Measurements from ENCODE around the gene ZNF544.
"Not testable (repeated sequence)": the region's sequence is repeated elsewhere in the genome, so short reads cannot be mapped to it uniquely, and the experiment has no call there.

The ZNF544 gene

DNA sequence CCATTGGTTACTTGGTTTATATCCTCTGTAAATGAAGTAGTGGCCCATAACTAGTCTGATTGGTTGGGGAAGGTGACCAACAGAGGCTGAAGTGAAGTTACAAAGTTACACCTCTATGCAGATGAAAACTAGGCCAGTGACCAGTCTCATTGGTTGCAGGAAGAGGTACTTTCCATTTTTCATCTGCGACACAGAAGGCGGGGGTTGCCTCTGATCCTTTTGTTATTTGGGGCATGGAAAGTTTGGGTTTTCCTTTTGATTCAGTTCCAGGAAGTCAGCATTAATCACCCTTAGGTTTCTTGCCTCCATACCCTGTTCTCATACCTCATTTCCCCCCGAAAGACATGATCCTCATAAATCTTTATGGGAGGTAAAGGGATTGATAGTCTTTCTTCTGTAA is 20.2 kb downstream of the ZNF544 start:
- Histone ChIP-seq H3F3A (ENCODE audit: insufficient read depth) (no peaks in the 10 kb centered on the region), H3K27ac (ENCODE audit: low read depth, low read length) (no peak overlapping the region), H3K4me3 (ENCODE audit: insufficient read depth, low read length, poor library complexity, severe bottlenecking) (no peak overlapping the region), H2AFZ (ENCODE audit: low read depth, low read length, severe bottlenecking) (no peak overlapping the region), H3K36me3 (ENCODE audit: low read length) (peaks cover 89% of the 10 kb centered on the region), H3K79me2 (ENCODE audit: insufficient read depth, low read length) (0 out of 2 replicates have a peak, but pooled peaks cover 3% of the 10 kb centered on the region), H3K4me2 (ENCODE audit: low read depth, low read length, poor library complexity, severe bottlenecking) (no peak overlapping the region), H4K20me1 (ENCODE audit: low read depth, low read length) (no peaks in the 10 kb centered on the region), H3K9me3 (ENCODE audit: insufficient read depth, low read length) (peaks cover 53% of the 10 kb centered on the region; the same call in 1 of the 2 replicates), H3K9ac (ENCODE audit: low read length) (no peak overlapping the region), H3K9me2 (replicated peaks; ENCODE audit: insufficient read depth, low read length) (no peaks in the 10 kb centered on the region), H3K27me3 (ENCODE audit: low read length) (no peaks in the 10 kb centered on the region)
- TF ChIP-seq EZH2phosphoT487 (conservative IDR thresholded peaks at IDR 0.05; ENCODE audit: low read length) (no peak), CTCF (IDR thresholded peaks at IDR 0.05; ENCODE audit: insufficient read depth, low read length, poor library complexity, severe bottlenecking) (no peak)

DNA sequence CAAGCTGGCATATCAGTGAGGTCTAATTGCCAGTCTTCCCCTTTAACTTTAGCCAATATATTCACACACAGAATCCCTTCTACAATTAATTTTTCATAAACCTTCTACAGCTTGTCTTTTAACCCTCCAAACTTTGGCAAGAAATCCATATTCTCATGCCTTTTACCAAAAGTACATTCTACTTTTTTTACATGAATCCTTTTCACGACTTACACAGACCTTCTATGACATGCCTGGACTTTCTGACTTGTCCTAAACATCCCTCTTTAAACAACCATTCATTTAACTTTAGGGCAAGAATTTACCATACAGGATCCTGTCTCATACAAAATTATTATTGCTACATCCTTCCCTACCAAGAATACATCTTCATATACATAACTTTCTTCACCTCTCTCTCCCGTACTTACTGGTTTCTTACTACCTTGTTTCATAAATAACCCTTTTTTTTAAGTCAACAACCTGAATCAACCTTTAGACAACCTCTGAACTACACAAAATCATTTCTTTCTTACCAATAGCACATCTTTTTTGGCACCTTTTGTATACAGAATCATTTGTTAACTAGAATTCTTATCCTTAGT is 23.5 kb downstream of the ZNF544 start:
- Histone ChIP-seq H3K79me2 (ENCODE audit: insufficient read depth, low read length) (no peaks in the 10 kb centered on the region), H3F3A (ENCODE audit: insufficient read depth) (no peaks in the 10 kb centered on the region), H3K27ac (ENCODE audit: low read depth, low read length) (no peak overlapping the region), H4K20me1 (ENCODE audit: low read depth, low read length) (no peaks in the 10 kb centered on the region), H3K36me3 (ENCODE audit: low read length) (peaks cover 87% of the 10 kb centered on the region), H2AFZ (ENCODE audit: low read depth, low read length, severe bottlenecking) (no peak overlapping the region), H3K9me3 (ENCODE audit: insufficient read depth, low read length) (peaks cover 71% of the 10 kb centered on the region; the same call in 1 of the 2 replicates), H3K4me2 (ENCODE audit: low read depth, low read length, poor library complexity, severe bottlenecking) (no peak overlapping the region), H3K4me3 (ENCODE audit: insufficient read depth, low read length, poor library complexity, severe bottlenecking) (no peak overlapping the region), H3K9me2 (replicated peaks; ENCODE audit: insufficient read depth, low read length) (no peaks in the 10 kb centered on the region), H3K27me3 (ENCODE audit: low read length) (no peaks in the 10 kb centered on the region), H3K9ac (ENCODE audit: low read length) (no peak overlapping the region)
- no peak for TF ChIP-seq CTCF (IDR thresholded peaks at IDR 0.05; ENCODE audit: insufficient read depth, low read length, poor library complexity, severe bottlenecking)
- TF ChIP-seq EZH2phosphoT487 (conservative IDR thresholded peaks at IDR 0.05; ENCODE audit: low read length) = no peak

GRCh38 chr19:58258259-58258658 is 29.5 kb downstream of the ZNF544 start:
- H3K79me2 ChIP-seq (ENCODE audit: insufficient read depth, low read length); H3K9ac ChIP-seq (ENCODE audit: low read length); H3K4me2 ChIP-seq (ENCODE audit: low read depth, low read length, poor library complexity, severe bottlenecking); H2AFZ ChIP-seq (ENCODE audit: low read depth, low read length, severe bottlenecking); H4K20me1 ChIP-seq (ENCODE audit: low read depth, low read length); H3K4me3 ChIP-seq (ENCODE audit: insufficient read depth, low read length, poor library complexity, severe bottlenecking); H3K27me3 ChIP-seq (ENCODE audit: low read length); H3K27ac ChIP-seq (ENCODE audit: low read depth, low read length); H3K9me2 ChIP-seq (replicated peaks; ENCODE audit: insufficient read depth, low read length): not testable (repeated sequence)
- H3F3A ChIP-seq (ENCODE audit: insufficient read depth) = peaks cover 13% of the 10 kb centered on the region
- H3K36me3 ChIP-seq (ENCODE audit: low read length) = peaks cover 84% of the 10 kb centered on the region
- H3K9me3 ChIP-seq (ENCODE audit: insufficient read depth, low read length) = peaks cover 82% of the 10 kb centered on the region

DNA sequence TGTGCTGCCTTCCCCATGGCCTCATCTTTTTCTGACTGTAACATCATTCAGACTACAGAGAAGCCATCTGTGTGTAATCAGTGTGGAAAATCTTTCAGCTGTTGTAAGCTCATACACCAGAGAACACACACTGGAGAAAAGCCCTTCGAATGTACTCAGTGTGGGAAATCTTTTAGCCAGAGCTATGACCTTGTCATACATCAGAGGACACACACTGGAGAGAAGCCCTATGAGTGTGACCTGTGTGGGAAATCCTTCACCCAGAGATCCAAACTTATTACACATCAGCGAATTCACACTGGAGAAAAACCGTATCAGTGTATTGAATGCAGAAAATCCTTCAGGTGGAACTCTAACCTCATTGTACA is 32.9 kb downstream of the ZNF544 start:
- Histone ChIP-seq H3K9me3 (ENCODE audit: insufficient read depth, low read length) (peaks cover 82% of the 10 kb centered on the region), H3F3A (ENCODE audit: insufficient read depth) (peaks cover 13% of the 10 kb centered on the region), H3K4me3 (ENCODE audit: insufficient read depth, low read length, poor library complexity, severe bottlenecking) (no peak overlapping the region), H4K20me1 (ENCODE audit: low read depth, low read length) (no peaks in the 10 kb centered on the region), H3K4me2 (ENCODE audit: low read depth, low read length, poor library complexity, severe bottlenecking) (no peak overlapping the region), H3K36me3 (ENCODE audit: low read length) (peaks cover 67% of the 10 kb centered on the region), H3K27ac (ENCODE audit: low read depth, low read length) (no peak overlapping the region), H3K79me2 (ENCODE audit: insufficient read depth, low read length) (no peaks in the 10 kb centered on the region; the same call in 1 of the 2 replicates), H3K9me2 (replicated peaks; ENCODE audit: insufficient read depth, low read length) (no peaks in the 10 kb centered on the region), H3K27me3 (ENCODE audit: low read length) (no peaks in the 10 kb centered on the region), H2AFZ (ENCODE audit: low read depth, low read length, severe bottlenecking) (no peak overlapping the region), H3K9ac (ENCODE audit: low read length) (no peak overlapping the region)
- TF ChIP-seq EZH2phosphoT487 (conservative IDR thresholded peaks at IDR 0.05; ENCODE audit: low read length) = no peak
- TF ChIP-seq CTCF (IDR thresholded peaks at IDR 0.05; ENCODE audit: insufficient read depth, low read length, poor library complexity, severe bottlenecking) = no peak

Measured in SU-DHL-6 (cell line).